ENCODE results near the gene ZNF398.

Gene ZNF398

GRCh38 chr7:149188637-149189259 is 41.5 kb downstream of the ZNF398 start:
- Histone ChIP-seq H3K4me3 (ENCODE audit: low read depth, low read length) (peak overlapping the region; percentile 45), H3K27me3 (no peaks in the 10 kb centered on the region), H3K9me3 (no peaks in the 10 kb centered on the region), H3K36me3 (no peaks in the 10 kb centered on the region), H3K4me1 (peaks cover 6% of the 10 kb centered on the region; the same call in 1 of the 2 replicates)
- DNase-seq = peak; percentile 39
- no peak for TF ChIP-seq CTCF (IDR thresholded peaks at IDR 0.05; ENCODE audit: low read depth, low read length)

- Histone ChIP-seq H3K4me1 (peaks cover 6% of the 10 kb centered on the region; the same call in 1 of the 2 replicates), H3K27me3 (no peaks in the 10 kb centered on the region), H3K4me3 (ENCODE audit: low read depth, low read length) (no peak overlapping the region), H3K9me3 (no peaks in the 10 kb centered on the region), H3K36me3 (no peaks in the 10 kb centered on the region)
- no peak for TF ChIP-seq CTCF (IDR thresholded peaks at IDR 0.05; ENCODE audit: low read depth, low read length)
- no peak for DNase-seq
These were observed 44.6 kb downstream of the ZNF398 start for GRCh38 chr7:149191851-149192250.

DNA sequence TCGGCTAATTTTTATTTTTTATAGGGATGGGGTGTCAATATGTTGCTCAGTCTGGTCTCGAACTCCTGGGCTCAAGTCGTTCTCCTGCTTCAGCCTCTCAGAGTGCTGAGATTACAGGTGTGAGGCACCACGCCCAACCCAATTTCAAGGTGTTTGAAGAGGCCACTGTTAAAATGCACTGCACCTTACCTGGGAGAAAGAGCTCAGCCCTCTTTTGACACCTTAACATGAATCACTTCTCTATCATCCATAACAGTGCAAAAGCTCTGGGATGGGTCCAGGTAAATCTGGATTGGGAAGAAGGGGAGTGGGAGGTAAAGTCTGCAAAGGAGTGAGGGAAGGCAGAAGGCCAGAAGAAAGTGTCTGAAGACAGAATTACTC is 47.5 kb downstream of the ZNF398 start:
- peak overlapping the region; percentile 80 for H3K4me3 ChIP-seq (ENCODE audit: low read depth, low read length)
- no peaks in the 10 kb centered on the region for H3K27me3 ChIP-seq

GRCh38 chr7:149195180-149196150 is 48.2 kb downstream of the ZNF398 start, which contains the start of gene ZNF282:
ZNF282 (plus strand) TSS chr7:149195546; CDS start chr7:149195590, 44 bp downstream.
- Histone ChIP-seq H3K9me3 (no peaks in the 10 kb centered on the region), H3K36me3 (peaks cover 29% of the 10 kb centered on the region), H3K27me3 (no peaks in the 10 kb centered on the region), H3K4me1 (no peaks in the 10 kb centered on the region), H3K4me3 (ENCODE audit: low read depth, low read length) (peak within 1 kb of the TSS; percentile 80)
- TF ChIP-seq CTCF (IDR thresholded peaks at IDR 0.05; ENCODE audit: low read depth, low read length) = peak; percentile 69
- DNase-seq = peak; percentile 95

More for the DNA sequence above, 47.5 kb downstream of the ZNF398 start:
- no peak for TF ChIP-seq CTCF (IDR thresholded peaks at IDR 0.05; ENCODE audit: low read depth, low read length)
- H3K36me3 ChIP-seq = peaks cover 23% of the 10 kb centered on the region
- no peaks in the 10 kb centered on the region for H3K4me1 ChIP-seq
- no peaks in the 10 kb centered on the region for H3K9me3 ChIP-seq
- DNase-seq = no peak

GRCh38 chr7:149196151-149196704 is 49.0 kb downstream of the ZNF398 start:
- H3K27me3 ChIP-seq = no peaks in the 10 kb centered on the region
- DNase-seq = no peak
- no peaks in the 10 kb centered on the region for H3K9me3 ChIP-seq
- no peak for TF ChIP-seq CTCF (IDR thresholded peaks at IDR 0.05; ENCODE audit: low read depth, low read length)
- H3K36me3 ChIP-seq = peaks cover 36% of the 10 kb centered on the region
- H3K4me1 ChIP-seq = no peaks in the 10 kb centered on the region
- peak overlapping the region; percentile 80 for H3K4me3 ChIP-seq (ENCODE audit: low read depth, low read length)
